Left lobe of liver (tissue), 2 donors: ENCODE data around the gene RBBP7. TPM values are rescaled to one million over a fixed set of nuclear protein-coding genes. Genes with fewer than 3 reads are reported as not detected.
A peak's percentile ranks its signal among the peaks of the same experiment; 100 is the strongest.

ENCODE experiments used
- ATAC-seq: fragments of 200-7000 bp; cut with Tn5 transposase; one replicate; pipeline ENCODE4 v1.9.1; 2020; ENCODE audit warnings: mild to moderate bottlenecking, moderate library complexity
- DNase-seq: peaks from one replicate; pipeline ENCODE4 v3.0.0-alpha.2; 2020; ENCODE audit warnings: low spot score
- total RNA-seq: library from RNA; stranded (reverse); gene quantifications from one replicate; pipeline ENCODE4 v1.2.1, GENCODE V29; 2021
- donor health status: DM: no; HTN: no; CAD: no; lungs with moderate emphysema.
- donor health status: DM: no; HTN: yes; CAD: no.

Gene RBBP7
- total RNA-seq, 1 donor from 2014 or later = 28.1 TPM

DNA sequence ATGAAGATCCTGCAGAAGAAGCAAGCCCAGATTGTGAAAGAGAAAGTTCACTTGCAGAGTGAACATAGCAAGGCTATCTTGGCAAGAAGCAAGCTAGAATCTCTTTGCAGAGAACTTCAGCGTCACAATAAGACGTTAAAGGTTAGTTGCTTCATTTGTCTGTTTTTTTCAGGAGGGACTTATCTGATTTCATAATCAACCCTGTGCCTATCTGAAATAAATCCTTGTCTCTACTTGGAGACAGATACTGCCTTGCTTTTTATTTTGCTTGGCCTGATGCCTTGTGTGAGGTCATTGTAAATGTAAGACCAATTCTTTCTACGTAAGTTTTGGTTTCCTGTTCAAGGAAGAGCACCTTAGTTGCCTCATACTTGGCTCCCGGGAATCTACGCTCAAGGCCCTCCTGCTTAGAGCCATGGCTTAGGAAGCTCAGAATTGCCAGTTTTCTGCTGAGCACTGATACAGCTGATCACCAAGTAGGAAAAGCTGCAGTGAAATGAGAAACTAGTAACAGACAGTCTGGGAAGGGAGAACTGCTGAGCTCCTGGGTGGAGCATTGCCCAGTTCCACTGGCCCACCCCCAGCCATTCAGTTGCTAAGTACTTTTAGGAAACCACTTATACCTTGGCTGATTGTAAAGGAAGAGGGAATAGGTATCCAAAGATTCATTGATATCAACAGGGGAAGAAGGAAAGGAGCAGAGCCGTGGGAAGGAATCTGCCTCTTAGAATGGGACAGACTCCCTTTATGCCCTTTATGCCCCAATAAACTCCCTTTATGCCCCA, 41.8 kb downstream of the RBBP7 start:
- peak; percentile 39 for ATAC-seq

DNA sequence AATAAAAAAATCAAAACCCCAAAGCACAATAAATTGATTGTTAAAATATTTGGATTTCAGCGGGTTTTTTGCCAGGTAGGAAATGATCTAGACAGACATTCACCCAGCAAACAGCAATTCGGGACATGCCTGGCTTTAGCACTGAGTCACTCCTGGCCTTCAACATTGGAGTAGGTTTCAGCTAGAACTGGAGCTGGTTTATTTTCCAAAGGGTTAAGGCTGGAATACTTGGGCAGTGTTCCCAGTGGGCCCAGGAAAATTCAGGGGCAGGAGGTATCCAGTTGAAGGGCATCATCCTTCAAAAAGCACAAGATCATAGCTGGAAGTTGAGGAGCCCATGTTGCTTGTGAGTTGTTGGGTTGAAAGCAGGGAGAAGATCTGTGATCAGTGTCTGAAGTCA, 42.9 kb downstream of the RBBP7 start:
- DNase-seq (no peak), ATAC-seq (no peak)

More for the DNA sequence above, 41.8 kb downstream of the RBBP7 start:
- no peak for DNase-seq

DNA sequence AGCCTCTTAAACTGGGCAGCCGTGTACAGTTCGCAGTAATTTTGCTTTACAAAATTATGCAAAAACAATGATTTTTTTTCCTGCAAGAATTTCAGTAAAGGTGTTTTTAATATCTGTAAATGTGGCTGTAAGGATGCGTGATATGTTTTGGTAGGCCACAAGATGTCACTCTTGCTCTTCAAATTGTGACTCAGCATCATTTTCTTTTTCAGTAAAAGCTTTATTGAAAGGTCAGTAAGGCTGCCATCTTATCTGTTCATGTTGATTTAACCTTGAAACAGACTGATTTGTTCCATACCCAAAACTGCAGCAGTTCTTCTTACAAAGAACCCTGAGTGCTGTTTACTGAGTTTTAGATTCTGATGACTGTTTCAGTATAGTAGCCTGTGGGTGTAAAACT, 44.0 kb downstream of the RBBP7 start:
- ATAC-seq (peak; percentile 90), DNase-seq (no peak)

GRCh38 chrX:16825264-16826035, 44.7 kb downstream of the RBBP7 start:
- no peak for DNase-seq
- ATAC-seq = peak; percentile 36

GRCh38 chrX:16822723-16823122, 47.4 kb downstream of the RBBP7 start:
- no peak for ATAC-seq

DNA sequence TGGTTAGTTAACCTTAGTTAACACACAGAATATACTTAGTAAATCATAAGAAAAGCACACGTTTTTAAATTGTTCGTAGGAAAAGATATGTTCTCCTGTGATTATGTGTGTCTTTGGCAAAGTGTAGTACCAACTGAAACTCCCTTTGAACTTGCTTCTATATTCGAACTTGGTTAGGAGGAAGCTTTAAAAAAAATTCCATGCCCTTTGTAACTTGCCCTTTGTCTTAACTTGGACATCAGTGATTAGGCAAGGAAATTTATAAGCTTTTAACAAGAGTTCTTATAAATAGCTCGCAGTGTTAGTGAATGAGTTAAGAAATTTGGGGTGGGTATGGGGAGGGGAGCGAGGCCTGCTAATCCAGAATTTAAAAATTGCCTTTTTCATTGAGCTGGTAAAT, 50.5 kb downstream of the RBBP7 start:
- DNase-seq (no peak), ATAC-seq (no peak)

More at GRCh38 chrX:16822723-16823122, 47.4 kb downstream of the RBBP7 start:
- DNase-seq = no peak

DNA sequence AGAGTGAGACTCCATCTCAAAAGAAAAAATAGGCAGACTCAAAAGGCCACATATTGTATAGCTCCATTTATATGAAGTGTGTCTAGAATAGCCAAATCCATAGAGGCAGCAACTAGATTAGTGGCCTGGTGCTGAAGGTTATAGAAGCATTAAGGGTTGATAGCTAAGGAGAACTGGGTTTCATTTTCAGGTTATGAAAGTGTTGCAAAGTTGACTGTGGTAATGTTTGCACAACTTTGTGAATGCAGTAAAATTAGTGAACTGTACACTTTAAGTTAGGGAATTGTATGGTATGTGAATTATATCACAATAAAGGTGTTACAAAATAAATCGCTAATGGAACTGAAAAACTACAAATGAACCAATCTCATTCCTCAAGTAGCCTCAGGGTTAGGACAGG, 55.6 kb downstream of the RBBP7 start:
- no peak for ATAC-seq
- DNase-seq = no peak

DNA sequence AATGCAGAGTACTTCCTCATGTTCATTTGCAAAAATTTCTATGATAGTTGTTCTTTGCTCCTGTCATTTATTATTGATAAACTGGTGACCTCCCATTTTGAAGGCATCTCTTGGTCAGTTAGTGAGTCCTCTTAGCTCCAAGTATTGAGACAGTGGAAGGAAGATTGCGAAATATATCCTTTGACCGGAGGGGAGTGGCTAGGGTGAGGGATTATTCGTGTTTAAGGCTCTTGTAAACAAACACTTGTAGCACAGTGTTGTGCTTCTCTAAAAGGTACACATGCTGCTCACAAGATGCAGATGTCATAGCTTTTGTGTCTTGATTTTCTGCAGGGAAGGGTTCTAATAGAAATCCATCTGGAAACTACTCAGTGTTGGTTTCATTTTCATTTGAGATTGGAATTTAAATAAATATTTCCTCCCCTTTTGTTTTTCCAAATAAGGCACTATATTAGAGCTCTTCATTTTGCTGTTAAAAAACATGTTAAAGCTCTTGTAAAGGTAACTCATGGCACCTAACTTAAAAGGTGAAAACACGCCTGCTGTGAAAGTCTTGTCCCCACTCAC, 62.1 kb downstream of the RBBP7 start:
- peak; percentile 93 for ATAC-seq
- peak; percentile 59 for DNase-seq

GRCh38 chrX:16807548-16807947, 62.6 kb downstream of the RBBP7 start:
- ATAC-seq (peak; percentile 84), DNase-seq (no peak)

DNA sequence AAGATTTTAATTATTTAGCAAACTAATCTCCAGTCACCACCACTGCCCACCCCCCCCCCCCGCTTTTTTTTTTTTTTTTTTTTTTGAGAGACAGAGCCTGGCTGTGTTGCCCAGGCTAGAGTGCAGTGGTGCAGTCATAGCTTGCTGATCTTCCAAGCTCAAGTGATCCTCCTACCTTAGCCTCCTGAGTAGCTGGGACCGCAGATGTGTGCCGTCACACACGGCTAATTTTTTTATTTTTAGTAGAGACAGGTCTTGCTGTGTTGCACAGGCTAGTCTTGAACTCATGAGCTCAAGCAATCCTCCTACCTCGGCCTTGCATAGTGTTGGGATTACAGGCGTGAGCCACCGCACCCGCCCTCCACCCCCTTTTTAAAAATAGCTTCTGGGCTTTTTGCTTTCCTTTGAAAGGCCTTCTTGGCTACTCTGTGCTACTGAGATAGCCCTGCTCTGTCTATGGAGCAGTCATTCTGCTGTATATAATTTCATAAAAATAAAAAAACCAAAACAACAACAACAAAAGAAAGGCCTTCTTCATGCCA, 65.2 kb downstream of the RBBP7 start:
- no peak for DNase-seq
- ATAC-seq = no peak

DNA sequence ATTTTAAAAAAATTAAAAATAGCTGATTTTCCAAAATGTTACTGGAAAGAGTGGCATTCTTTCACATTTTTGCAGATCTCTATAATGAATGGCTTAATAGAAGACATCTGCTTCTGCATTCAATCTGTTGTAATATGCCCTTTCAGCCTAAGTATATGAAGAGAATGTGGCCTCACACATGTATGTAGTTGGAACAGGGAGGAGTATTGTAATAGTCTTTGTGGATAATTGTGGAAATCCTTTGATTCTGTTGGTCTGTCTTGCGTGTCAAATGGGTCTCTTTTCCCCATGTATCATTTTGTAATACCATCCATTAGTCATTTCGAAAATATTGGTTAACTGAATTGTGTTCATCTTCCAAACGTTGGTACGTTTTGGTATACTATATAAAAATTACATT, 72.3 kb downstream of the RBBP7 start:
- ATAC-seq (no peak), DNase-seq (no peak)

DNA sequence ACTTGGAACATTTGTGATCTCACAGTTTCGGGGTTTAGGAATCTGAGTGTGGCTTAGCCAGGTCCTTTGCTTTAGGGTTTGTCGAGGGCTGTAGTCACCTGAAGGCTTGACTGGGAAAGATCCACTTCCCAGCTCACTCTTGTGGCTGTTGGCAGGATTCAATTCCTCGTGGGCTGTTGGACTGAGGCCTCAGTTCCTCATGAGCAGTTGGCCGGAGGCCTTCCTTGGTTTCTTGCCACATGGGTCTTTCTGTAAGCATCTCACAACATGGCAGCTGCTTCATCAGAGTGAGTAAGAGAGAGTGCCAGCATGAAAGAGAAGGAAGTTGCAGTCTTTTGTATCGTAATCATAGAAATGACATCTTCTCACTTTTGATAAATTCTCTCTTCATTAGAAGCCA, 72.8 kb downstream of the RBBP7 start:
- no peak for DNase-seq
- ATAC-seq = no peak

- ATAC-seq (no peak), DNase-seq (no peak)
Measured at GRCh38 chrX:16796298-16796697, 73.9 kb downstream of the RBBP7 start.

Other genes with a start within 250 kb of the RBBP7 start
- gene S100G, start 220.2 kb downstream of the RBBP7 start, total RNA-seq = not detected
- gene CTPS2, start 157.7 kb downstream of the RBBP7 start, total RNA-seq = 7.8 TPM
- gene SYAP1, start 150.8 kb downstream of the RBBP7 start, total RNA-seq = 26.6 TPM
- gene TXLNG, start 83.9 kb downstream of the RBBP7 start, total RNA-seq = 5.1 TPM
- gene REPS2, start 76.3 kb upstream of the RBBP7 start, total RNA-seq = 19.1 TPM